DMS53 treated with DMSO at 0.1 percent for 48 hours (cell line): ENCODE results near the gene SRCIN1.
"Not testable (repeated sequence)": the region's sequence is repeated elsewhere in the genome, so short reads cannot be mapped to it uniquely, and the experiment has no call there.

Experiments used
- DNase-seq: peaks from one replicate; lab custom pipeline; 2025; ENCODE audit not compliant: unreplicated experiment; lab: John Stamatoyannopoulos, UW

The SRCIN1 gene

DNA sequence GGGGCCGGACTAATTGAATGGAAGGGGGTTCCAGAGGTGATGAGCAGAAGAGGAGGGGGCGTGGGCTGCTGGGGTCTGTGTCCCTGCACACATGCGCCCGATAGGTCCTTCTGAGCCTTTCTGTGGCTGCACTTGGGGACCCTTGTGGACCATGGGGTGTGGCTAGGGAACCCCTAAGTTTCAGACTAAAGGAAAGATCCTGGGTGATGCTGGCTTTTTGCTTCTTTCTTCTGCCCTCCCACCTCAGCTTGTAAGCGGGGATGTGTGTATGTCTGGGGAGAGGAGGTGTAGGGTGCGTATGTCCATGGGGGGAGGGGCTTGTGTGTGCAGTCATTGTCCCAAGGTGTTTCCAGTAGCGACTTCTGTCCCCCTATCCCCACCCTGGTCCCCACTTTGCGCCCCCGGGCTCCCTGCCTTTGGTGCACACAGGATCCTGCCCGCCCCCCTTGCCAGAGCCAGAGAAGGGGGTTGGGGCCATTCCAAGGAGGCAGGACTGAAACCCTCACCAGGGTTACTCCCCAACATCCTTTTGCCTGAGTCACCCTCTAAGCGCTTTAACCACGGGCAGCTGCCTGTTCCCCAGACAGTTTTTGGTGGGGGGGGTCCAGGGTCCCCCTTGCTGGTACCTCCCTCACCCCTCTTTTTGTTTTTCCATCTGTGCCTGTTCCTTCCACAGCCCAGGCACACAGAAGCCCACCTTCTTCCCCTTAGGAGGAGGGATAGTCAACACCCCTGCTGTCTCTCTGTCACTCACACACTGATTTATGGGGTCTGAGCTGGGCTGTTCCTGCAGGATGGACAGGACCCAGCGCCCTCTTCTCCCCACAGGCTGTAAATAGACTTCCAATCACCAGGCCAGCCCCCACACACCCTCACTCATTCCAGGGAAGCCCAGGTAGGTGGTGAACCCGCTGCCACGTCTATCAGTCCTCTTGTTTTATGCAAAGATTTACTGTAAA lies 94.3 kb downstream of the SRCIN1 start:
- no peak for DNase-seq

DNA sequence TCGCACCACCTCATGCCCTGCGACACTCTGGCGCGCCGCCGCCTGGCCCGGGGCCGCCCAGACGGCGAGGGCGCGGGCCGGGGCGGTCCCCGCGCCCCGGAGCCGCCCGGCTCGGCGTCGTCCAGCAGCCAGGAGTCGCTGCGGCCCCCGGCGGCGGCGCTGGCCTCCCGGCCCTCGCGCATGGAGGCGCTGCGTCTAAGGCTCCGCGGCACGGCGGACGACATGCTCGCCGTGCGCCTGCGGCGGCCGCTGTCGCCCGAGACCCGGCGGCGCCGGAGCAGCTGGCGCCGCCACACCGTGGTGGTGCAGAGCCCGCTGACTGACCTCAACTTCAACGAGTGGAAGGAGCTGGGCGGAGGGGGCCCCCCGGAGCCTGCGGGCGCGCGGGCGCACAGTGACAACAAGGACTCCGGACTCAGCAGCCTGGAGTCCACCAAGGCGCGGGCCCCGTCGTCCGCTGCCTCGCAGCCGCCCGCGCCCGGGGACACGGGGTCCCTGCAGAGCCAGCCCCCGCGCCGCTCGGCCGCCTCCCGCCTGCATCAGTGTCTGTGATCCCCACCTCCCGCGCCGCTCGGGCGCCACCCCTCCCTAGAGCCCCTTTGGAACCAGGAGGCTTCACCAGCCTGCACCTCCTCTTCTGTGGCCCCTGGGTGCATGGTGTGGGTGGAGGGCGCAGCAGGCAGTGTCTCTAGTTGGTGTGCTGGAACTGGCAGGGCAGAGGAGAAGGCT lies 95.2 kb downstream of the SRCIN1 start:
- DNase-seq: no peak

DNA sequence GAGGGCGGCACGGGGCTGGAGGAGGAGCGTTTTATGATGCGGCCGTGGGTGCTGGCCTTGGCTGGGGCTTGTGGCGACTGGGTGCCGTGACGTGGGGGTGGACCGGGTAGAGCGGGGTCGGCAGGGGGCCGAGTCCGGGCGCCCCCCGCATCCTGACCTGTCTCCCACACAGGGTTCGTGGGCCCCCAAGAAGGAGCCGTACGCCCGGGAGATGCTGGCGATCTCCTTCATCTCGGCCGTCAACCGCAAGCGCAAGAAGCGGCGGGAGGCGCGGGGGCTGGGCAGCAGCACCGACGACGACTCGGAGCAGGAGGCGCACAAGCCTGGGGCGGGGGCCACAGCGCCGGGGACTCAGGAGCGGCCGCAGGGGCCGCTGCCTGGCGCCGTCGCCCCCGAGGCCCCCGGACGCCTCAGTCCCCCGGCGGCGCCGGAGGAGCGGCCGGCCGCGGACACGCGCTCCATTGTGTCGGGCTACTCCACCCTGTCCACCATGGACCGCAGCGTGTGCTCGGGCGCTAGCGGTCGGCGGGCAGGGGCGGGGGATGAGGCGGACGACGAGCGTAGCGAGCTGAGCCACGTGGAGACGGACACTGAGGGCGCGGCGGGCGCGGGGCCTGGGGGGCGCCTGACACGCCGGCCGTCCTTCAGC lies 95.9 kb downstream of the SRCIN1 start:
- DNase-seq: no peak

DNA sequence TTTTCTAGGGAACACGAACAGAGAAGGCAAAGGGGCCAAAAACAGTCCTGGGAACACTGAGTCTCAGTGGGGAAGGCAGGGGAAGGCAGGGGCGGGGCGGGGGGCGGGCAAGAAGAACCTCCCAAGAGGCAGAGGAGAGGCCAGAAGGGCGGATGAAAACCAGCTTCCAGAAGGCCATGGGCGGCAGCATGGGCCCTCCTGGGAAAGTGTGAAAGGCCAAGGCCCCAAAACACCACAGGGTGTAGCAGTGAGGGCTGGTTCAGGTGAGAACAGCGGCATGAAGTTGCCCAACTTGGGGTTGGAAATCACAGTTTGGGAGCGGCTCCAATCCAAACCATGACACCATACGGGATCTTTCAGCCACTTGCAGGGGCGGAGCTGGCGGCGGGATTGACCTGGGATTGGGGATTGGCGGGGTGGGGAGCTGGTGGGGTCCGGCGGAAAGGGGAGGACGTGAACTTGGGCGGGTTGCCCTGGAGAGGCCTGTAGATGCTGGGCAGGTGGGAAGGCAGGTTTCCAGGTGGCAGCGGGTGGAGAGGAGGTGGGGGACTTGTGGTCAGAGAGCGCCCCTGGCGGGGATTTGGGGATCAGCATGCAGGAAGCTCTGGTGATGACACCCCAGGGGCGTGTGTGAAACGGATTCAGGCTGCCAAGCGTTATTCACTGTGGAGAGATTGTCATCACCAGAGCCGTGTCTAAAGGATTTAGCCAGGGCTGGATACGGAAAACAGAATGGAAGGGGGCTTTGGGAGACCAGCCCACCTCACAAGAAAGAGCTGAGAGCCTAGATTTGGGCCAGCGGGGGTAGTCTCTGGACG lies 96.6 kb downstream of the SRCIN1 start:
- DNase-seq: no peak

DNA sequence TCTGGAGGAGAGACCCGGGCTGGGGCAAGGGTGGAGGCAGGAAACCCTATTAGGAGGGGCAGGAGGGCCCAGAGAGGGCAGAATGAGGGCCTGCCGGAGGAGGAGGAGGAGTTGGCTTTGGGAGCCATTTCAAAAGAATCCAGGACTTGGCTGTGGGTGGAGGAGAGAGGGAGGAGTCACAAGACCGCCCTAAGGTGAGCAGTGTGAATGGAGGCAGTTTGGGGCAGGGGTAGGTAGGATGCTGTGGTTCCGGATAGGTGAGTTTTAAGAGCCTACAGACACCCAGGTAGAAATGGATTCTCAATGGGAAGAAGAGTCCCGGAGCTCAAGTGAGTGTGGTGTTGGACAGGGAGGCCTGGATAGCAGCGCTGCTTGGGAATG lies 97.2 kb downstream of the SRCIN1 start:
- DNase-seq: no peak

DNA sequence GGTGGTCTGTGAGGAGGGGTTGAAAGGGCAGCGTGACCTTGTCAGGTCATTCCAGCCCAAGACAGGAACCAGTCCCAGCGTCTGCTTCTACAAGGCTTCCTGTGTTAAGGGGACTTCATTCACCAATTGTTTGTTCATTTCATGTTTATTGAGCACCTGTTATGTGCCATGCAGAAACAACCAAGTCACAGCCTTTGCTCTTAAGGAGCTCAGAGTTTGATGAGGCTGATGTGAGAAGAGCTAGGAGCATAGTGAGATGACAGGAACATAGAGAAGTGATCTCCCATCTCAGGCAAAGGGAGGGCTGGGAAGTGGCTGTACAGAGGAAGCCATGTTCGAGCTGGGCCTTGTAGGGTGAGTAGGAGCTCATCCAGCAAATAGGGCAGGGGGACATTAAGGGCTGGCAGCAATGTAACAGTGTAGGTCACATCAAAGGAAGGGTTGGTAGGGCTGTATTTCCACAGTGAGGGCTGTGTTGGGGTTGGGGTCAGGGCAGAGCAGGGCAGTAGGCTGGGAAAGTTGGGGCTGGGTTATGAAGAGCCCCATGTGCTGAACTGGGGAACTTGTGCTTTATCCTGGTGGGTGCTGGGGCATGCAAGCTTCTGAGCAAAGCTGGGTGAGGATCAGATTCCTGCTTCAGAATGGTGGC lies 97.7 kb downstream of the SRCIN1 start:
- DNase-seq: no peak

DNA sequence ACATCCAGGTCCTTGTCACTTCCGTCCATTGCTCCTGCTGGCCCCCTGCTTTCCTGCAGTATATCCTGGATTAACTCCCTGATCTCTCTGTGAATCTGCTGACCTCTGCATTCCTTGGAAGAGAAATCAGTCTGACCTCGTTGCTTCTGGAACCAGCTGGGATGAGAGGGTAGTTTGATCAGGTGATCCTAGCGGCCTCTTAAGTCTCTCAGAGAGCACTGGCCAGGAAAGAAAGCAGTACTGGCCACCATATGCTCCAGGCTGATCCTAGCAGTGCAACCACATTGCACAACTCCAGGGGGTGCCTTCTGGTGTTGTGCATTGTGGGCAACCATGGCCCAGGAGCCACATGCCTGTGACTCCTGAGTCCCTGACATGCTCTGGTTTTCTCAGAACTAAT lies 98.3 kb downstream of the SRCIN1 start:
- no peak for DNase-seq

DNA sequence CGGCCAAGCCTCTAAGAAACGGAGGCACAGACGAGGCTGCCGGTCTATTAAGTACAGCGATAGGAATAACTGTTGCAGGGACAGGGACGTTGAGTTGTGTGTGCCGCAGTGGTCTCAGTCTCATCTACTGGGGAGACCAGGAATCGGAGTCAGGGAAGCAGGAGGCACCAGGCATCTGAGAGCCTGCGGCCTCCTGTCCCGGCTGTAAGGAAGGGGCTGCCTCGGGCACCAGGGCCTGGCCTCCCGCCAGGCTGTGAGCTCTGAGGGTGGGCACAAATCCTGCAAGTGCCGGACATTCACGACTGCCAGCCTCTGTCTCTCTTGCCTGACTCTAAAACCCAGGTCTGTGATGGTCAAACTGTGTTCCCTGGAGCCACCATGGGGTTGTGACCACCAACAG lies 101.5 kb downstream of the SRCIN1 start:
- no peak for DNase-seq

DNA sequence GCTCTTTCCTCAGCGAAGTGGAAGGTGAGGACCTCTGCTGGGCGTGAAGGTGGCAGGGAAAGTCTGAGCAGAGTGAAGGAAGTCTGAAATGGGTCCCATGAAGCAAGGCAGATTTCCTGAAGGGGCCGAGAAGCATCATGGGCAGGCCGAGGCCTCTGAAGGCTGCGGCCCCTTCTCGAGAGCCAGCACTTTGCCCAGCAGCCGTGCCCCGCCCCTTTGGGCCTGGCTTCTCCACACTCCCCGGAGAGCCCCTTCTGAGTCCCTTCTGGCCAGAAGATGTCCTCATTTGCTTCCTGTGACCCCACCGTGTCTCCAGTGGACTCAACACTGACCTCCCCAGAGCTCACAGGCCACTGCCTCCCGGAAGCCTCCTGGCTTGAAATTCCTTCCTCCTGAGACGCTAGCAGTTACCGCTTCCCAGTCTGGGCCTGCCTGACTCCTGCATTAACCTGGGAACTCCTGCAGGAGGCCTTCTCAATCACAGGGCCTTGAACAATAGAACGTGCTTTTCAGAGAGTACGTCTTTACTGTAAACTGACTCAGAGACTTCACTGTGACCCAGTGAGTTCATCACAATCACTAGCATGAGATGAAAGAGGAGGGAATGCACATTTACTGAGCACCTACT lies 102.4 kb downstream of the SRCIN1 start:
- DNase-seq: not testable (repeated sequence)

DNA sequence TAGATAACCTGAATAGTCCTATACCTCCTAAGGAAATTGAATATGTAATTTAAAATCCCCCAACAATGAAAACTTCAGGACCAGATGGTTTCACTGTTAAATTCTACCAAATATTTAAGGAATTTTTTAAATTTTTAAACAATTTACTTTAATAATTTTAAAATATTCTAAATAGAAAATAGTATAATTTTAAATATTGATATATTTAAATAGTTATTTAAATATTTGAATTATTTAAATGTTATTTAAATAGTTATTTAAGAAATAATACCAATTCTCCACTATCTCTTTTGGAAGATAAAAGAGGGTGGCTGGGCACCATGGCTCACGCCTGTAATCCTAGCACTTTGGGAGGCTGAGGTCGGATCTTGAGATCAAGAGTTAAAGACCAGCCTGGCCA lies 104.0 kb downstream of the SRCIN1 start:
- DNase-seq: not testable (repeated sequence)

DNA sequence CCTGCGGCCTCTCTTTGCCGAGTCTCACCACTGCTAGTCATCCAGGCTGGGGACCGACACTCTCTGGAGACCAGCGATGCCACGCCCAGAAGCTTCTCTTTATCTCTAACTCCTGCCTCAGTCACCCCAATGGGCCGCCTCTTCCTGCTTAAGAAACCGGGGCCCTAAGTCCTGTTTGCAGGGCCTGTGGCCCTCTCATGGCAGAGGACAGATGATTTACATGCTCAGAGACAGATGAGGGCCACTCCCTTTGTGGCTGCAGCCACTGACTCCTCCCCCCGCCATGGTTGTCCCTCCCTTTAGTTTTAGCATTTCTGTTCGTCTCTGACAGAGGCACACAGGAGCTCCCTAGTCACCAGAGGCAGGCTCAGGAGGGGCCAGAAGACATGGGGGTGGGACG lies 106.5 kb downstream of the SRCIN1 start:
- not testable (repeated sequence) for DNase-seq

DNA sequence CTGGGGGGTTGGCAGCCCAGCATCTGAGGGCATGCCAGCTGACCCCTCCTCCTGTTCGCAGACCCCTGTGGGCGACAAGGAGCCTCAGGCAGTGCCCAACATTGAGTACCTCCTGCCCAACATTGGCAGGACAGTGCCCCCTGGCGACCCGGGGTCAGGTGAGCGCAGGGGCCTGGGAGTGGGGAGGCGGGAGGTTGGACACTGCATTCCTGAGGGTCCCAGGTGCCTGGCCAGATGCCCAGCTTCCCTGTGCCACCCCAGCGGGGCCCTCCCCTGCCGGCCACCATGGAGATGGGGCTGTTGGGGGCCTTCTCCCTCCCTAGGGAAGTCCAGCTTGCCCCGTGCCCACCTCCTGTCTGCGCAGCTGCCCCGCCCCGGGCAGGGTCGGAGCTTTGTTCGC lies 107.4 kb downstream of the SRCIN1 start:
- DNase-seq: no peak

DNA sequence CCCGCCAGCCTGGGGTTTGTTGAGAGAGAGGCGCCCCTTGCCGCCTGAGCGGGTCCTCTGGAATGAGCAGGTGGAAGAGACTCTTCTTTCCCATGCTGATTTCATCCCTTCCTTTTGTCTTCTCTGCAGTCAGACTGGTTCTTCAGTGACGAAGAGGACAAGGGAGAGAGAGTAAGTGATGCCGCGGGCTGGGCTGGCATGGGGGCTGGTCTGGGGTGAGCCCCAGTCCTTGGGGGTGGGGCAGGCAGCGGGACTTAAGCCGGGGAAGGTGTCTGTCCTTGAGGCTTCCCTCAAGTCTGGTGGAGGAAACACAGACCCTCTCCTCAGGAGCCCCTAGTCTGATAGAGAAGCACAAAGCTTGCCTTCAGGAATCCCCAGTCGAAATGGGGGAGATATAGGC lies 108.1 kb downstream of the SRCIN1 start:
- DNase-seq: not testable (repeated sequence)

DNA sequence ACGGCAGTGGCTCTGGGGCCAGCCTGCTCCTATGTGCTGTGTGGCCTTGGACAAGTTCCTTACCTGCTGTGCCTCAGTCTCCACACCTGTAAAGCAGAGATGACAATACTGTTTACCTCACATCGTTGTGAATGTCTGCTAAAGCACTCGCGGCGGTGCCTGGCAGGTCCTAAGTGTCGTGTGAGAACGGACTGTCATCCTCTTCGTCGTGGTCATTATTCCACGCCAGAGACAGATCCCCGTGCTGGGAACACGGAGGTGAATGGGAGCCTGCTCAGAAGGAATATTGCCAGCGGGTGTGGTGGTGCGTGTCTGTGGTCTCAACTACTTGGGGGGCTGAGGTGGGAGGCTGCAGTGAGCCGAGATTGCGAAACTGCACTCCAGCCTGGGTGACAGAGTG lies 111.6 kb downstream of the SRCIN1 start:
- DNase-seq: not testable (repeated sequence)

DNA sequence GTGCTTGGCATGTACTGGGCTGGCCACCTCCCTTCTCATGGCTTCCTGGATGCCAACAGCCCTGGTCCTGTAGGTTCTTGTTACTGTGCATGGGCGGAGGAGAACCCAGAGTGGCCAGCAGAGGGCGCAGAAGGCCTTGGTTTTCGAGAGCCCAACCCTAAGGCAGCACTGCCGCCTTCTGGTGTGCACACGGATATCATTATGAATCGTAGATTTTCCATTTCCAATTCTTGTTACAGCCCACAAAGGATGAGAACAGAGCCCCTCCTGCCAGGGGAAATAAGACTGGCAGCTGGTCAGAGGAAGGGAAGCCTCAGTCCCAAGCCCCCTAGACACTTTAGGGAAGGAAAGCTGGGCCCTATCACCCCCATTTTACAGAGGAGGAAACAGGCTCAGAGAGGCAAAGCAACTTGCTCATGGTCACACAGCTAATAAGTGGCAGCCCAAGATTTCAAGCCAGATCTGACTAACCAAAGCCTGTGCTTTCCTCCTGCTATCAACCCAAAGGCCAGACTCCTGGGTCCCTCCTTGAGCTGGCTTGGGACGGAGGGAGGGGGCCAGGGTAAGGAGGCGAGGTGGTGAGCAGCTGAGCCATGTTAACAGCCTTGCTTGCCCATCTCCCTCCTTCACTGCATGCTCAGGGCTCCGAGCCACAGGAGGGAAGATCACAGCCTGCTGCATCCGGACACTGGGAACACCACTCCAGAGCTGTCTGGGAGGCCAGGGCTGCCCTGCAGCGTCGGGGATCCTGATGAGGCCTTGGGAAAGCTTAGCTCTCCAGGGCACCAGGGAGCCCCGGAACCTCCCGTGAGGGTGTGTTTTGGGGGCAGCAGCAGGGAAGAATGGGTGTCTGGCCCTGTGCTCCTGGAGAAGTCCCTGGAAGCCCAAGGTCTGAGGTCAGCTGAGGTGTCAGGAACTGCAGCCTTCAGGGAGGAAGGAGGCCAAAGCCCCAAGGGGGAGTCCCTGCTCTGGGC lies 113.4 kb downstream of the SRCIN1 start:
- DNase-seq: peak; percentile 49

DNA sequence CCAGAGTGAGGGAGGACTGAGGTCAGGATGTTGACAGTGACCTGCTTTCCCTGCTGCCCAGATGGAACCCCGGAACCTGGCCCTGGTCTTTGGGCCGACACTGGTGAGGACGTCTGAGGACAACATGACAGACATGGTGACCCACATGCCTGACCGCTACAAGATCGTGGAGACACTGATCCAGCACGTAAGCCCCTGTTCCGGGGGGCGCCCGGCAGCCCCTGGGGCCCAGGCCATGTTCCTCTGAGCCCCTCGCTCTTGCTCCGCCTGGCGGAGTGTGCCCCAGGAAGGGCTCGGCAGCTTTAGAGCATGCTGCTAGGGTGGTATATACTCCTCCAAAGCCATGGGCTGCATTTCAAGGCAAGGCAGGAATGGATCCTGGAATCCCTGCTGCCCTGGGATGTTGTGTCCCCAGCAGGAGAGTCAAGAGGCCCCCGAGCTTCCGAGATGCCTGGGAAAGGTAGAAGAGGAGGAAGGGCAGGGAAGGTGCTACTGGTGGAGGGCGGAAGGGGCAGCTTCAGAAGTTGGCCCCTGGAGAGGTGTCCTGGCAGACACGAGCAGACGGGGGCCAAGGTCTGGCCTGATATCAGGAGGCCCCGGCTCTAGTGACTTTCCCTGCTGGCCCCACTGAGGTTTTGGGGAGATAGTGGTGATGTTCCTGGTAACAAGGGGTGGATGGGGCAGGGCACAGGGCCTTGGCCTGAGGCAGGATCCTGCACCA lies 114.2 kb downstream of the SRCIN1 start:
- not testable (repeated sequence) for DNase-seq

DNA sequence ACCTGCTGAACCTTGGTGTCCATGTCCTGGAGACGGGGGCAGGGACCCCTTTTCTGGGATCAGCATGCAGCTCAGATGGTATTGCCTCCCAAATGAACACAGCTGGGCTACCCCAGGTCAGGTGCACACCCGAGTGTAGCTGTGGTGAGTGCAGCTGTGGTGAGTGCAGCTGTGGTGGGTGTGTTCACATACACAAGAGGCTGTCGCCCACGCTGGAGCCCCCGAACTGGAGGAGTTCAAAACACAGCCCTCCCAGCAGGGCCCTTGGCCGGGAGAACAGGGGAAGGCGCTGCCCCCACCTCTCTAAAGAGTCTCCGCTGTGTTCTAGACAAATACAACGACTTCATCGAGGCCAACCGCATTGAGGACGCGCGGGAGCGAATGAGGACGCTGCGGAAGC lies 116.0 kb downstream of the SRCIN1 start:
- DNase-seq: not testable (repeated sequence)

DNA sequence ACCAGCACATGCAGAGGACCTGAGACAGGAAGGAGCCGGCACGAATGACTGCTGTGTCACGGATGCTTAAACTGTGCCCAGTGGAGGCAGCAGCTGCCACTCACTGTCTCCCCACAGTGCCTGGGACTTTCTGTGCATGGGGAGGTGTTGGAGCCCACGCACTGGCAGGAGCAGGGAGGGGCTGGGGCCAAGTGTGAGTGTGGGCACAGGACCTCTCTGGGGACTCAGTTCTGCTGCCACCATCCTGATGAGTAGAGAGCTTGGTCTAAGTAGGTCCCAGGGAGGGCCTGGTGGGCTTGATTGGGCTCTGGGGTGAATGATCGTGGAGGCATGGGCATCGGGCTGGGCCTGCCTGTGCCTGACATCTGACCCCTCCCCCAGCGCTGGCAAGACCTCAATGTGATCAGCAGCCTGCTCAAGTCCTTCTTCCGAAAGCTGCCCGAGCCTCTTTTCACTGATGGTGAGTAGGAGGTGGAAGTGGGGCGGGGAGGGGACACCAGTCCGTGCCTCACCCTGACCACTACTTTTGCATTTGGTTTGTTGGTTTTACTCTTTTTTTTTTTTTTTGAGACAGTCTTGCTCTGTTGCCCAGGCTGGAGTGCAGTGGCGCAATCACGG lies 120.0 kb downstream of the SRCIN1 start:
- not testable (repeated sequence) for DNase-seq
